HG02973 (cell line): ENCODE measurements around the gene XRCC1.
"Not testable (repeated sequence)": the region's sequence is repeated elsewhere in the genome, so short reads cannot be mapped to it uniquely, and the experiment has no call there.

ENCODE experiments used
- ATAC-seq: cut with Tn5 transposase; IDR thresholded peaks from one replicate; pipeline ENCODE4 v1.9.1; 2021; ENCODE audit warnings: moderate library complexity; ENCODE audit not compliant: unreplicated experiment

XRCC1 gene

GRCh38 chr19:43575156-43575950, at the start of gene XRCC1, which contains the start of gene PINLYP:
XRCC1 (minus strand) TSS chr19:43575527; CDS start chr19:43575458, 69 bp downstream.
PINLYP (plus strand) TSS chr19:43575801; CDS start chr19:43577192, 1,391 bp downstream.
- ATAC-seq = peak; percentile 94

DNA sequence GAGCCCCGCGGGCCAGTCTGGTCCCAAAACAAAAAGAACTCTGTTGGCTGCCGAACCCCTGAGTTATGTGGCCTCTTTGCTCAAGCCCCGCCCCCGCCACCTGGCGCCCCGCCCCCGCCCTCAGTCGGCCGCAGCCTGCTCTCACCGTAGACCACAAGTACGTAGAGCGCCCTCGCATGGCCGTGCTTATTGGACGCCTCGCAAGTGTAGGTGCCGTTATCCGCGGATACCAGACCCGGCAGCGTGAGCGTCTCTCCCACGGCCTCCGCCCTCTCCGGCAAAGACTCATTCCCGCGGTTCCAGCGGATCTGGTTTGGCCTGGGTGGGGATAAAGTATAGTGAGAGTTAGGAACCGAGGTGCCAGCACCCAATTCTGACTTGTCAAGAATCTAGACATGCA, 49.6 kb upstream of the XRCC1 start:
- ATAC-seq = no peak

DNA sequence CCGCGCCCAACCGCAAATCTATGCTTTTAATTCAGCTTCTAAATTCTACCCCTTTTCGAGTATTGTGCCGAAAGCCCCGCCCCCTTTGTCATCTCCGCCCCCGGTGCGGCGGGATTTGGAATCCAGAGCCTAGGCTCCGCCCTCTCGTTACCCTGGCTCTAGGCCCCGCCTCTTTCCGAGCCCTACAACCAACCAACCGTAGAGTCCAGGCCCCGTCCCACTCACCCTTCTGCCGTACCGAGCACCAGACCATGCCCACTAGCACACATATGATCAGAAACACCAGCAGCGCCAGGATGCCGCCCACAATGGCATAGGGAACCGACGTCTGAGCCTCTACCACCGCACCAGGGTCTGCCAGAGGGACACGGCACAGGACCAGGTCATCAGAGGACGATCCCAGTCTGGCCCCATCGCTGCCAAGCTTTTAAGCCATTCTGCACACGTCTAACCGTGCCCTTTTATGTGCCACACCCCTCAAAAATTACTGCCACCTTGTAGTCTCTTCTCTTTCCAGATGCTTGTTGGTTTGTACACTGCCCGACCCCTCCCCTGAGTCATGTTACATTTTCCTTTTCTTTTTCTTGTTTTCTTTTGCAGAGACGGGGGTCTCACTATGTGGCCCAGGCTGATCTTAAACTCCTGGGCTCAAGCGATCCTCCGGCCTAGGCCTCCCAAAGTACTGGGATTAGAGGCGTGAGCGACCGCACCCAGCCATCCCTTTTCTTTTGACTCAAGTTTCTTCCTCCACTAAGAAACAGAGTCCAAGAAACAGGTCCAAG, 48.8 kb upstream of the XRCC1 start:
- ATAC-seq = no peak

DNA sequence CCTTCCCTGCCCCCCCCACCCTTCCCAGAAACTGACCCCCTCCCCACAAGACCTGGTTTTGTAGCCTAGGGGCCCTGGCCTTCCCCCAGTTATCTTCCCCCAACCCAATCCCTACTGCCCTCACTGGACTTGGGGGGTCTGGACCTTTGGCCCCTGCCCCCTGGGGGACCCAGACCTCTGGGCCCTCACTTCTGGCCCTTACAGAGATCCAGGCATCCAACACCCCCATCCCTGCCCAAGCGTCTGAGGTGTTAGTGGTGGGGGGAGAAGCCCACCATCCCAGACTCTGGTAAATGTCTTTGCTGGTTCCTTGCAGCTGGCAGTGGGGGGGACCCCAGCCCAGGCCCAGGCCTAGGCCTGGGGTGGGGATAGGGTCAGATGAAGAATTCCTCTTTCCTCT, 47.6 kb upstream of the XRCC1 start:
- no peak for ATAC-seq

- ATAC-seq = no peak
These were observed 46.7 kb upstream of the XRCC1 start for GRCh38 chr19:43622070-43622469.

GRCh38 chr19:43620061-43621001, 45.0 kb upstream of the XRCC1 start:
- no peak for ATAC-seq

- ATAC-seq = peak; percentile 74
These were observed 44.1 kb upstream of the XRCC1 start, which contains the start of gene ZNF428 for GRCh38 chr19:43619262-43620060. ZNF428 (minus strand) TSS chr19:43619629; CDS start chr19:43614304, 5,325 bp downstream.

DNA sequence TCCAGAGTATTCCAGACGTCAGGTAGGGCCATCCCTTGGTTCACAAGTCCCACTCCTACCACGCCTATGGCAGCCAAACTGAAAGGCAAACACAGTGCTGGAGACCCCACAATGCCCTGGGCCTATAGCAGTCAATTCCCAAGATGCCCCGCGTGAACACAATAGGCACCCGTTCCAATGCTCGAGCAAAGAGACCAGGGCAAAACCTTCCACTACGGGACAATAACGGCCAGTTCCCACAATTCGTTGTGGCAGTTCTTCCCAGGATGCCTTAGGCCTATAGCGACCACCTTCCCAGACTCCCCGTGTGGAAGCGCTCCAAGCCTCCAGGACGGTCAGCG, 43.6 kb upstream of the XRCC1 start:
- ATAC-seq = peak; percentile 28

DNA sequence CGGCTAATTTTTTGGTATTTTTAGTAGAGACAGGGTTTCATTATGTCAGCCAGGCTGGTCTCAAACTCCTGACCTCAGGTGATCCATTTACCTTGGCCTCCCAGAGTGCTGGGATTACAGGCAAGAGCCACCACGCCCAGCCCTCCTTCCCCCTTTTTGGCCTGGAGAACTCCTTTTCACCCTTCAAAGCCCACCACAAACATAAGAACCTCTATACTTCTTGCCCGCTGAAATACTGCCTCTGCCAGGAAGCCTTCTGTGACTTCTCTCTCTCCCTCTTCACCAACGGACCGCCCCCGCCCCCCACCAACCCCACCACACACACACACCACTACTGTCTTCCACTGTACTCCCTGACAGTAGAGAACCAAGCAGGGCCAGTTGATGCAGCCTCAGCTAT, 41.6 kb upstream of the XRCC1 start:
- ATAC-seq = no peak

GRCh38 chr19:43616306-43616705, 41.0 kb upstream of the XRCC1 start:
- ATAC-seq = no peak

DNA sequence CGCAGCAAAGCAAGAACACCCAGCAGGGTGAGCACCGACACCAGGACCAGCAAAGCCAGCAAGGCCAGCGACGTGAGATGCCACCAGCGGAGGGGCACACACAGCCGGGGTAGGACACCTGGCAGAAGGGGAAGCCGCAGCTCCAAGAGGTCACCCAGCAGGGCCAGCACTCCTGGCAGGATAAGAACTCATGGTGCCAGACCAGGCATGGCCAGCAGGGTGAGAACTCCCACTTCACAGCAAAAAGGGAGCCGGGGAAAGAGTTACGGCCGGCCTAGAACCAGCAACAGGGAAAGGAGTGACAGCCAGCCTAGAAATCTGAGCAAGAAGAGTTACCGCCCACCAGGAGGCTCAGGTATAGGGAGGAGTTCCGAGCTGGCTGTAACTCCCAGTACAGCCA, 37.0 kb upstream of the XRCC1 start:
- no peak for ATAC-seq

DNA sequence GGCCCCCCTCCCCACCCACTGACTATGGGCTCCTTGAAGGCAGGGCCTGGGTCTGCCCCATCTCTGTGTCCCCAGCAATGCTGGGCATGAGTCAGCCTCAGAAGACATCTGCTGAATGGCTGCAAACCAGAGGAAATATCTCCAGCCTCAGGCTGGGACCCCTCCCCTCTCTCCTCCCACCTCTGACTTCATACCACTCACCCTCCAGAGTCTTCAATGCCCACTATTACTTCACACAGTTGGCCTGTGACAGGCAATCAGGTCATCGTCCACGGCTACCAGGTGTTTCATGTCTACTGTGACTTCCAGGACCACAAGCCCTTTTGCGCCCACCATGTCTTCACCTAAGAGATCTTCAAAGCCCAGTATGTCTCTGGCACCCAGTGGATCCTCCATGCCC, 36.5 kb upstream of the XRCC1 start, which contains the start of gene SRRM5:
SRRM5 (plus strand) TSS at position 301 of the 400 bp plus-strand sequence; CDS start at position 335, 34 bp downstream.
- ATAC-seq = no peak

DNA sequence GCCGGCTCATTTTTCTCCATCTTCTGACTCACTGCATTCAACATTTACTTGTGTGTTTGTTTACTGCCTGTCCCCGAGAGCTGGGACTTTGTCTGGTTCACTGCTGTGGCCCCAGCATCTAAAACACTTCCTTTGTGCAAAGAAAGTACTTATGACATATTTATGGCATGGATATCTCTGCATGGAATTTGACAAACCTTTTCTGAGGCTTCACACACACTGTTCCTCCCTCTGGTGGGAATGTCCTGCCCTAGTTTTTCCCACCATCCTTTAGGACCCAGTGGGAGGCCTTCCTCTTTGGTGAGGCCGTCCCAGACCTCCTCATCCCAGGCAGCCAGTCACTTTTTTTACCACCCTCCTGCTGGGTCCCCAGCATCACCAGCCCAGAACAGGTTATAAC, 35.2 kb upstream of the XRCC1 start:
- ATAC-seq = no peak

DNA sequence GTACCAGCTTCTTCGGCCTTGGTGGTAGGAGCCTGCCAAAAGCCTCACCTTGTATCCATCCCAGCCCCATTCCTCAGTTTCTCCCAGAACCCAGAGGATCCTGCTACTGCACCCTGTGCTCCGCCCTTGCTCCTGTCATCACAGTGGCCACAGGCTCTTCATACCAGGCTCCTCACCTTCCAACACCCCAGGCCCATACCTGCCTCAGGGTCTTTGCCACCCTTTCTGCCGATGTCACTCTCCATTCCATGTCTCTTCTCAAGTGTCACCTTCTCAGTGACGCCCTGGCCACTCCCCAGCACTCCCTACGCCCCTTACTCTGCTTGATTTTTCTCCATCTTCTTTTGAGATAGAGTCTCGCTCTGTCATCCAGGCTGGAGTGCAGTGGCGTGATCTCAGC, 34.5 kb upstream of the XRCC1 start:
- no peak for ATAC-seq

GRCh38 chr19:43607238-43608205, 32.2 kb upstream of the XRCC1 start:
- no peak for ATAC-seq

- no peak for ATAC-seq
These were observed 31.4 kb upstream of the XRCC1 start for GRCh38 chr19:43606569-43607229.

GRCh38 chr19:43605875-43606568, 30.7 kb upstream of the XRCC1 start:
- no peak for ATAC-seq

DNA sequence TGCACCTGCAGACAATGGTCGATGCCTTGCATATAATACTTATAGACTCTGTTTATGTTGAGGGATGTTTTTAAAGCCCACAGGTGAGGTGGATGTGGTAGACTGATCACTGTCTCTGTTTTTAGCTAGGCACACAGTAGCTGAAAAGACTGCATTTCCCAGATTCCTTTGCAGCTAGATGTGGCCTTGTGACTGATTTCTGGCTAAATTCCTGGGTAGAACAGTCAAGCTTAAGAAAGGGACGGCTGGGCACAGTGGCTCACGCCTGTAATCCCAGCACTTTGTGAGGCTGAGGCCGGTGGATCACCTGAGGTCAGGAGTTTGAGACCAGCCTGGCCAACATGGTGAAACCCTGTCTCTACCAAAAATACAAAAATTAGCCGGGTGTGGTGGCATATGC, 25.0 kb upstream of the XRCC1 start:
- not testable (repeated sequence) for ATAC-seq
